Gastrocnemius medialis (tissue), 4 donors: ENCODE data around the gene SMCO2. TPM values are rescaled to one million over a fixed set of nuclear protein-coding genes. Genes with fewer than 3 reads are reported as not detected.

ENCODE experiments used
- ATAC-seq, 2 donors: fragments of 150-250 bp; one replicate each; pipeline ENCODE4 v1.9.1; 2016
- DNase-seq, 2 donors: peaks; one replicate each; pipeline ENCODE4 v3.0.0-alpha.2; 2019
- H3K27ac ChIP-seq, 4 donors: fragments of 200-600 bp; sonication (generic); 1 replicate in 1 of 4; 2 replicates in 3 of 4; pipeline ENCODE4 v1.5.1; 2016 to 2018; ENCODE audit warnings: mild to moderate bottlenecking in 2 of 4, moderate library complexity in 1 of 4
- H3K27me3 ChIP-seq, 3 donors: fragments of 200-600 bp; sonication (generic) in 2 of 3; 1 replicate in 1 of 3; 2 replicates in 2 of 3; pipeline versions ENCODE4 v1.5.1 to v1.6.0; 2016 to 2019; ENCODE audit warnings: mild to moderate bottlenecking in 1 of 3, moderate library complexity in 1 of 3
- H3K36me3 ChIP-seq, 2 donors: fragments of 200-600 bp; sonication (generic) in 1 of 2; one replicate each; pipeline ENCODE4 v1.5.1; 2017 to 2018
- H3K4me1 ChIP-seq, 2 donors: fragments of 200-600 bp; sonication (generic) in 1 of 2; one replicate each; pipeline ENCODE4 v1.5.1; 2016 to 2017; ENCODE audit warnings: mild to moderate bottlenecking in 2 of 2
- H3K4me3 ChIP-seq, 4 donors: fragments of 200-600 bp; sonication (generic) in 3 of 4; 1 replicate in 1 of 4; 2 replicates in 3 of 4; pipeline ENCODE4 v1.5.1; 2016 to 2019; ENCODE audit warnings: mild to moderate bottlenecking in 2 of 4
- H3K9me3 ChIP-seq, 3 donors: fragments of 200-600 bp; sonication (generic) in 2 of 3; 1 replicate in 1 of 3; 2 replicates in 2 of 3; pipeline ENCODE4 v1.5.1; 2016 to 2019
- POLR2A ChIP-seq, 2 donors: fragments of 450-650 bp; IDR thresholded peaks; one replicate each; pipeline ENCODE4 v1.6.1; 2017; ENCODE audit warnings: antibody characterized with exemption in 2 of 2, mild to moderate bottlenecking in 2 of 2, moderate library complexity in 2 of 2
- in situ Hi-C, 4 donors: fragments of 200-750 bp; cut with MboI; loops; one replicate each; pipeline versions ENCODE4 v1.15.0 to v1.8.0; 2017; ENCODE audit warnings: low sequenced_read_pairs in 4 of 4
- intact Hi-C: fragments of 100-400 bp; cut with DNase I; formaldehyde crosslinking; loops from one replicate; pipeline ENCODE4 v1.15.1; 2023; ENCODE audit warnings: low total_unique reads
- total RNA-seq, 4 donors: library from RNA; depleted of rRNA; stranded (reverse); fragments of >200 nt; gene quantifications; one replicate each; pipeline versions ENCODE4 v1.1.0 to v1.2.3, GENCODE V29; 2016
- TF ChIP-seq, protein P1 (sequence below), 5 experiments: fragments of 450-650 bp in 3 of 5; fragments of 200-600 bp in 2 of 5; sonication (generic) in 2 of 5; IDR thresholded peaks in 4 of 5; conservative IDR thresholded peaks in 1 of 5; 1 replicate in 4 of 5; 2 replicates in 1 of 5; pipeline ENCODE4 v1.5.1; 2016 to 2019; ENCODE audit warnings: antibody characterized with exemption in 5 of 5, mild to moderate bottlenecking in 3 of 5, moderate library complexity in 3 of 5

The SMCO2 gene
- total RNA-seq, 4 donors from 2014 or later, result not detected

DNA sequence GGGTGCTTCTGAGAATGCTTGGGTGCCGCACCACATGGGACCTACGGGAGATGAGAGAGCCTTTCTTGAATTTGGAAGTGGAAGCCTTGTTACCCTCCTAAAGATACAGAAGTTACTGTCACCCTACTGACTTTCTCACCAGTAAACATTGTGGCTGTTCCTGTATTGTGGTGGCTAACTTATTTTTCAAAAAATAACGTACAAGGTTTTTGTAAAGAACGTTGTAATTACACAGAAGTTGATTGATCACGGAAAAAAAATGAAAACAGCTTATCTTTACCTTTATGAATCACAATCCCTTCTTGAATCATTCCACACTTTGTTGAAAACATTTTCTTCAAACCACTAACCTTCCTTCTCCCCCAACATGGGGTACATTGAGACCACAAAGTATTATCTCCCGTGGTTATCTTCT, 55.5 kb downstream of the SMCO2 start:
- TF ChIP-seq, protein P1, sequence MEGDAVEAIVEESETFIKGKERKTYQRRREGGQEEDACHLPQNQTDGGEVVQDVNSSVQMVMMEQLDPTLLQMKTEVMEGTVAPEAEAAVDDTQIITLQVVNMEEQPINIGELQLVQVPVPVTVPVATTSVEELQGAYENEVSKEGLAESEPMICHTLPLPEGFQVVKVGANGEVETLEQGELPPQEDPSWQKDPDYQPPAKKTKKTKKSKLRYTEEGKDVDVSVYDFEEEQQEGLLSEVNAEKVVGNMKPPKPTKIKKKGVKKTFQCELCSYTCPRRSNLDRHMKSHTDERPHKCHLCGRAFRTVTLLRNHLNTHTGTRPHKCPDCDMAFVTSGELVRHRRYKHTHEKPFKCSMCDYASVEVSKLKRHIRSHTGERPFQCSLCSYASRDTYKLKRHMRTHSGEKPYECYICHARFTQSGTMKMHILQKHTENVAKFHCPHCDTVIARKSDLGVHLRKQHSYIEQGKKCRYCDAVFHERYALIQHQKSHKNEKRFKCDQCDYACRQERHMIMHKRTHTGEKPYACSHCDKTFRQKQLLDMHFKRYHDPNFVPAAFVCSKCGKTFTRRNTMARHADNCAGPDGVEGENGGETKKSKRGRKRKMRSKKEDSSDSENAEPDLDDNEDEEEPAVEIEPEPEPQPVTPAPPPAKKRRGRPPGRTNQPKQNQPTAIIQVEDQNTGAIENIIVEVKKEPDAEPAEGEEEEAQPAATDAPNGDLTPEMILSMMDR (IDR thresholded peaks at IDR 0.05 in 4 of 5, conservative IDR thresholded peaks at IDR 0.05 in 1 of 5), result no peak
- no peak for TF ChIP-seq POLR2A (IDR thresholded peaks at IDR 0.05)
- DNase-seq (no peak), ATAC-seq (no peak)
- no peaks in the 10 kb centered on the region for H3K4me1 ChIP-seq
- H3K27ac ChIP-seq, result no peak overlapping the region
- no peak overlapping the region for H3K4me3 ChIP-seq
- intact Hi-C loops (no loop called here), in situ Hi-C loops (no loop called here)
- H3K36me3 ChIP-seq, result no peaks in the 10 kb centered on the region
- H3K9me3 ChIP-seq, result no peaks in the 10 kb centered on the region
- H3K27me3 ChIP-seq, result no peaks in the 10 kb centered on the region

DNA sequence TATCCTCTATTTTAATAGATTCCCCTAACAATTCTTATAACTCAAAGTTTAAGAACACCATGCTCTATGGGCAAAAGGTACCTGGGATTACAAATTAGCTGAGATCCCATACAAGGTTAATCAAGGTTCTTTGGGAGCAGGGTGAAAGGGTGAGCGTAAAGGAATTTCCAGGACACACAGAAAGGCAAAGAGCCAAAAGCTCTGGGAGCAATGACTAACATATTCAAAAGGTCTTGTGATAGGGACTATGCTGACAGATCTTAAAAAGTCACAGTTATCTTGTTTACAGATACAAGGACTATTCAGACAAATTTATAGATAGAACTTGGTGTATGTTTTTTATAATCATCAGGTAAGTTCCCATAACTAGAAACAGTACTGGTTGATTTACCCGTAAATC, 58.0 kb downstream of the SMCO2 start:
- DNase-seq, result no peak
- Histone ChIP-seq H3K4me3 (no peak overlapping the region), H3K9me3 (no peaks in the 10 kb centered on the region), H3K36me3 (no peaks in the 10 kb centered on the region), H3K27me3 (no peaks in the 10 kb centered on the region), H3K4me1 (no peaks in the 10 kb centered on the region), H3K27ac (no peak overlapping the region)
- intact Hi-C loops, result no loop called here
- TF ChIP-seq, protein P1 (IDR thresholded peaks at IDR 0.05 in 4 of 5, conservative IDR thresholded peaks at IDR 0.05 in 1 of 5), result no peak
- no peak for TF ChIP-seq POLR2A (IDR thresholded peaks at IDR 0.05)
- in situ Hi-C loops, result no loop called here
- ATAC-seq, result no peak

DNA sequence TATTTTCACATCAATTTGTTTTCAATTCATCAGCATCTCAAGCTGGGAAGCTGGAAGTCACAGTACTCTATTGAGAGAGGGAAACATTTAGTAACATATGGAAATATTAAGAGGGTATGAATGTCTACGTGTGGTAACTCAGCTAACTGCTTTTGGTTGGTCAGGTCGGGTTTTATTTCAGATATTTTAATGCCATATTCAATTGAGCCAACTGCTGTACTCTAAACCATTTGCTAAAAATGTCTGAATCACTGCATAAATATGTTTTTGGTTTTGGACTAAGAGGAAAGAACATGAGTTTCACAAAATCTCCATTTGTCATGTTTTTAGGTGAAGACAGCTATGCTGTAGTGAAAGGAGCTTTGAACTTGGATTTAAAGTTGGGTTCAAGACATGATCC, 58.6 kb downstream of the SMCO2 start:
- intact Hi-C loops, result no loop called here
- Histone ChIP-seq H3K36me3 (no peaks in the 10 kb centered on the region), H3K27ac (no peak overlapping the region), H3K27me3 (no peaks in the 10 kb centered on the region), H3K9me3 (no peaks in the 10 kb centered on the region), H3K4me3 (no peak overlapping the region), H3K4me1 (no peaks in the 10 kb centered on the region)
- TF ChIP-seq POLR2A (IDR thresholded peaks at IDR 0.05), result no peak
- TF ChIP-seq, protein P1 (IDR thresholded peaks at IDR 0.05 in 4 of 5, conservative IDR thresholded peaks at IDR 0.05 in 1 of 5), result no peak
- in situ Hi-C loops, result no loop called here
- ATAC-seq, result no peak
- DNase-seq, result no peak

DNA sequence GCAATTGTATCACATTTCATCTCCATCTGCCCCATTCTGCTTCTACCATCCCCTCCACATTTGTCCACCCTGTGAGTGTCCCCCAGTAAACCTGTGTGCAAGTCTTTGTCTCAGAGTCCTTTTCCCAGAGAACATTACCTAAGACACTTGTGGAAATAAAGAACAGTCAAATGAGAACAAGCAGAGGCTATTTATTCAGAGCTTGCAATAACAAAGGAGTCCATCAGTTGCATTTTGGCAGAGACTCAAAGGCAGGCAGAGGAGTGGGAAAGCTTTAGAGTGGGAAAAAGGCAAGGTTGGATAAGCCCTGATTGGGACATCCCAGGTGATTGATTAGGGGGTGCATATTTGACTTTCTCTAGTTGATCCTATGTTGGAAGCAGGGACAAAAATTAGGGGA, 59.2 kb downstream of the SMCO2 start:
- ATAC-seq, result no peak
- H3K4me1 ChIP-seq, result no peaks in the 10 kb centered on the region

More for the DNA sequence above, 59.2 kb downstream of the SMCO2 start:
- in situ Hi-C loops (no loop called here), intact Hi-C loops (no loop called here)
- H3K36me3 ChIP-seq, result no peaks in the 10 kb centered on the region
- no peaks in the 10 kb centered on the region for H3K9me3 ChIP-seq
- no peak overlapping the region for H3K27ac ChIP-seq
- H3K27me3 ChIP-seq, result no peaks in the 10 kb centered on the region
- H3K4me3 ChIP-seq, result no peak overlapping the region
- no peak for DNase-seq
- TF ChIP-seq POLR2A (IDR thresholded peaks at IDR 0.05), result no peak
- TF ChIP-seq, protein P1 (IDR thresholded peaks at IDR 0.05 in 4 of 5, conservative IDR thresholded peaks at IDR 0.05 in 1 of 5), result no peak
